GM15510 (cell line): ENCODE results near the gene GDPD2.

Experiments used
- POLR2A ChIP-seq: IDR thresholded peaks from 3 replicates; pipeline ENCODE4 v1.6.1; 2011; ENCODE audit warnings: borderline replicate concordance; ENCODE audit not compliant: insufficient read length; ENCODE audit errors: extremely low read depth

GDPD2 gene

GRCh38 chrX:70454441-70455365, 31.6 kb downstream of the GDPD2 start:
- no peak for TF ChIP-seq POLR2A

- no peak for TF ChIP-seq POLR2A
Measured at GRCh38 chrX:70455366-70456202, 32.5 kb downstream of the GDPD2 start.

- no peak for TF ChIP-seq POLR2A
Measured at GRCh38 chrX:70456256-70456655, 33.1 kb downstream of the GDPD2 start.

- TF ChIP-seq POLR2A, result no peak
Measured at GRCh38 chrX:70461026-70461425, 37.9 kb downstream of the GDPD2 start.

- TF ChIP-seq POLR2A, result no peak
Measured at GRCh38 chrX:70464051-70464450, 40.9 kb downstream of the GDPD2 start.

GRCh38 chrX:70466968-70467367, 43.9 kb downstream of the GDPD2 start:
- TF ChIP-seq POLR2A, result no peak

- no peak for TF ChIP-seq POLR2A
Measured at GRCh38 chrX:70468709-70469108, 45.6 kb downstream of the GDPD2 start.

- TF ChIP-seq POLR2A, result no peak
Measured at GRCh38 chrX:70470850-70471289, 47.8 kb downstream of the GDPD2 start.

GRCh38 chrX:70476166-70476933, 53.2 kb downstream of the GDPD2 start:
- no peak for TF ChIP-seq POLR2A

GRCh38 chrX:70476934-70477733, 54.0 kb downstream of the GDPD2 start:
- no peak for TF ChIP-seq POLR2A

GRCh38 chrX:70477734-70478075, 54.6 kb downstream of the GDPD2 start:
- TF ChIP-seq POLR2A, result no peak

- TF ChIP-seq POLR2A, result no peak
Measured at GRCh38 chrX:70478526-70479245, 55.6 kb downstream of the GDPD2 start.

GRCh38 chrX:70479247-70479921, 56.3 kb downstream of the GDPD2 start:
- TF ChIP-seq POLR2A, result no peak
